ENCODE data around the gene IMPDH1.
"Not testable (repeated sequence)": the region's sequence is repeated elsewhere in the genome, so short reads cannot be mapped to it uniquely, and the experiment has no call there.

GRCh38 chr7:128457385-128457784 lies 47.6 kb upstream of the IMPDH1 start:
- TF ChIP-seq EP300 (IDR thresholded peaks at IDR 0.05; ENCODE audit: borderline replicate concordance in 1 of 2, control insufficient read depth in 1 of 2, low read depth in 2 of 2, low read length in 2 of 2); EZH2 (IDR thresholded peaks at IDR 0.05; ENCODE audit: borderline replicate concordance, control insufficient read depth, low read depth, low read length); POLR2AphosphoS5 (IDR thresholded peaks at IDR 0.05; ENCODE audit: low read length); BCL11A (IDR thresholded peaks at IDR 0.05; ENCODE audit: low read depth, low read length); JUND (IDR thresholded peaks at IDR 0.05; ENCODE audit: low read depth, low read length); YY1 (IDR thresholded peaks at IDR 0.05; ENCODE audit: low read depth, low read length); SUZ12 (IDR thresholded peaks at IDR 0.05; ENCODE audit: unreplicated experiment): not testable (repeated sequence)

All from GM12878 (cell line).